NCI-H187 treated with DMSO at 0.1 percent for 48 hours (cell line): ENCODE results near the gene PRDM5.

Experiments used
- DNase-seq: peaks from one replicate; lab custom pipeline; 2025; lab: John Stamatoyannopoulos, UW

The PRDM5 gene

DNA sequence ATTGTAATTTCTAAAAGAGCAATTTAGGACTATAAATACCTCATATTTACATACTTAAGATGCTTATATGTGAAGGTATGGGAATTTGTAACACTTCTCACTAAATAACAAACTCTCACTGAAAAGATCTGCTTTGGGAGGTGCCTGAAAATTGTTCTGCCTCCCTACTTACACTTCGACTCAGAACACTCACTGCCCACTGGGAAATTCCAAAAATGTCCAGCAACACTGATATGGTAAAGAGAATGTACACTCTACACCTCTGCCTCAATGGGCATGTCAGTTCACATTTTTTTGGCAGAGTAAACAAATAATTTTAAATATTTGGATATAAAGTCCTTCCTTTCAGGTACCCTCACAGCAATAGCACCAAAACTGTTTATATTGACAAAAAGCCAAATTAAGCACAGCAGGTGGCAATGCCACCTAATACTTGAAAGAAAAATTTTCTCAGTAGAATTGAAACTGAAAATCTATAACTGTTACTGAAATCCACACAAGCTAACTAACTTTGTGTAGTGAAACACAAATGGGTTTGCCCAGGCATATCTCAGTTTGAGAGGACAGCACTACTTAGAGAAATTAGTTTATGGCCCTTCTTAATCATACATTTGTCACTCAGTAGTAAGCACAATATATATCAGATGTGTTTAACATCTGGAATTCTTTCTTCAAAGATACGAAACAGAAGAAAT, 67.1 kb downstream of the PRDM5 start:
- DNase-seq, result no peak

DNA sequence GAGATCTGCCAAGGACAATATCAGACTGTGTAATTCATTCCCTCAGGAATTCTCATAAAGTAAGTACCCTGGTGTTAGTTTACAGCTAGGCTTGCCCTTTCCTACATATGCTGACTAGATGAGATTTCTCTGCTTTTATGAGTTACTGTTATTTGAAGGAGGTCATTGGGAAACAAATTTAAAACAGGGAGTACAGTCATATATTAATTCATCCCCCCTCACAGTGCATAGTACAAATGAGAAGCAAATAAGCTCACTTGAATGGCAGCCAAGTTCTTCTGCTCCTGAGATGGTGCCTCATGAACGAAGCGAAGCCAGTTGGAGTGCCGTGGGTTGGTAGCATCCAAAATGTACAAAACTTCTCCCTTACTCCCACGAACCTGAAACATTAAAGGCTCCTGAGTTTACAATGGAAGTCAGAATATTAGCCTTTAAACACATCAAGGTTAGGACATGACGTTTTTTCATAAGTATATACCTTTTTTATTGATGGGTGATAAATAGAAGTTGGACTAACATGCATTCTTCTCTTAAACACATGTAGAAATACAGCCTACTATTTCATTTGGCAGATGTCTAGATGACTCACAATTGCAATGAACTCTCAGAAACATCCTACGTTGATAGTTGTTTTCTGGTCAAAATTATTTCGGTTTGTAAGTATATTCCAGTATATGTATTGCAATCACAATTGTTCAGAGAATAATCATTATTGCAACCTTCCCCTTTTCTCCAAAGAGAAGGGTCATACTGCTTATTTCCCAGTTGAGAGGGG, 69.2 kb downstream of the PRDM5 start:
- DNase-seq, result no peak

DNA sequence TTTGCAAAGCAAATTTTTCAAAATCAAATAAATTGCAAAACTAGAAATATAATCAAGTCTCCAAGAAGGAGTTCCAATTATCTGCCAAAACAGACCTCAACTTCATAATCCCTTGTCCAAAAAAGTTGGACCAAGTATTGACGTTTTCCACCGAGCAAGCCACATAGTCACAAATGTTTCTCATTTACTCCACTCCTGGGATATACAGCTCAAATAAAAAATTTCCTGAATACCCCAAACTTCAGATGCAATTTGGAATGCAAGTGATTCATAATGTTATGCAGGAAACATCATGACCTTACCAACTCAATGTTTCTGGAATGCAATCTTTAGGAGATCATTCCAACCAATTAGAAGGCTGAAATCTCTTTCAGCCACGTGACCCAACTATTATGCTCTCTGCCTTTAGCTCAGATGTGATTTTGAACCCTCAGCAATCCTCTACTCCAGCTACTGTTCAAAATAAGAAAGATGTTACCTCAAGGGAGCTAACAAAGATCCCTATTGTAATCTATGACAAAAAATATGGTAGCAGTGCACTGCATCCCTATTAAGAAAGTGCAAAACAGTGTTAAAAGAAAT, 72.4 kb downstream of the PRDM5 start:
- no peak for DNase-seq

DNA sequence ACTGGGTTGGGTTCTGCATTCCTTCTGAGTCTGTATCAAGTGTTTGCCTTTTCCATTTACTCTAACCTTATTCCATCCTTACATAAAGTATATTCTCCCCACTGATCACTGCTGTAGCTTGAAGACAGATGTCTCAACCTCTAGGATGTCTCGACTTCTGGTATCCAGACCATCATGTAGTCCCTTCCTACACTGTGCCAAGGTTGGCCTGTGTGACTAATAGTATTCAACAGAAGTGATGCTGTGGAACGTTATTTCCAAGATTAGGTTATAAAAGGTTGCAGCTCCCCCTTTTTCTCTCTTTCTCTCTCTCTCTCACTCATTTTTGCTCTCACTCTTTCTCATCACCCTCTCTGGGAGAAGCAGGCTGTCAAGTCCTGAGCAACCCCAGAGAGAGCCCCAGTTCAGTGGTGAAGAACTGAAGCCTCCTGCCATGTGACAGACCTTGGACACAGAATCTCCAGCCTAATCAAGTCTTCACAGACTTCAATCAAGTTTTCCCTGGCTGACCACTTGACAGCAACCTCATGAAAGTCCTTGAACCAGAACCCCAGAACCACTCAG, 75.4 kb downstream of the PRDM5 start:
- no peak for DNase-seq

DNA sequence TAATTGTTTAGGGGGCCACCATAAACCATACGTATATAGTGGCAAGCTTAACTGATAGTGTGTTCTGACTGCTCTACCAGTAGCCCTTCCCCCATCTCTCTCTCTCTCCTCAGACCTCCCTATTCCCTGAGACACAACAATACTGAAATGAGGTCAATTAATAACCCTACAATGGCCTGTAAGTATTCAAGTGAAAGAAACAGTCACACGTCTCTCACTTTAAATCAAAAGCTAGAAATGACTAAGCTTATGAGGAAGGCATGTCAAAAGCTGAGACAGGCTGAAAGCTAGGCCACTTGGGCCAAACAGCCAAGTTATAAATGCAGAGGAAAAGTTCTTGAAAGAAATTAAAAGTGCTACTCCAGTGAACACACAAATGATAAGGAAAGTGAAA, 78.0 kb downstream of the PRDM5 start:
- DNase-seq, result no peak

DNA sequence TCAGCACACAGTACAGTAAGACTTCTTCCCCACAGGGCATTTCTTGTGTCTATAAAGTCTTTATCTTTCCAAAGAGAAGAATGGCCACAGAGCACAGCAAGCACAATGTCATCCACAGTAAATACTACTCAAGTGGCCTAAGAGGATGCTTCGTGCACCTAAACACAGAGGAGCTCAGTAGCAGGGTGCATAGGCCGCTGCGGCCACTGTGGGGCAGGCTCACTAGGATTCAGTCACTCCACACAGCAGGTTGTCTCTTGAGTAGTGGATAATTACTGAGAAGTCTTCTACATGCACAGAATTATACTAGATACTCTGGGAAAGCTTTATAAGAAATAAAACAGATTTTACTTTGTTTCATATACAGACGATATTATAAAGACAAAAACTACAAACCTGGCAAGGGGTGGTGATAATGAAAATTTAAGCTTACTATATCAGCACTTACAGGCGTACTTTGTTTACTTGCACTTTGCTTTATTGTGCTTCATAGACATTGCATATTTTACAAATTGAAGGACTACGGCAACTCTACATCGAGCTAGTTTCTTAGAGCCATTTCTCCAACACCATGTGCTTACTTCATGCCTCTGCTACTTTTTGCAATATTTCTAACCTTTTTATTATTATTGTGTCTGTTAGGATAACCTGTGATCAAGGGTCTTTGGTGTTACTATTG, 78.5 kb downstream of the PRDM5 start:
- DNase-seq, result no peak

DNA sequence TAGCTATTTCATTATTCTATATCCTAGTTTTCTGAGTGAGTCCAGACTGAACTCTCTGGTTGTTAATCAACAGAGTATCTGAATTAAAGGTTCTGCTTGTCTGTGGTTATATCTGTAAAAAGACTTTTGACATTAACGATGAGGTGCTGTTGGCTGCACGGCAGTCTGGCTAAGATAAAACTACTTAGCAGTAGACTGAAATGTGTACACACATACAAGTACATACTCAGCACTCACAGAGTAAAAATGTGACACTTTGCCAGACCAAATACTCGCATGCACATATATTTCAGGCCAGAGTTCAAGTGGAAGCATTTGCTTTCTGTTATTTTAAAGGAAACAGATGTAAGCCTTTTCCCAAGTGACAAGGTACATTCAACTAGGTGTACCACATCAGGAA, 80.5 kb downstream of the PRDM5 start:
- no peak for DNase-seq

DNA sequence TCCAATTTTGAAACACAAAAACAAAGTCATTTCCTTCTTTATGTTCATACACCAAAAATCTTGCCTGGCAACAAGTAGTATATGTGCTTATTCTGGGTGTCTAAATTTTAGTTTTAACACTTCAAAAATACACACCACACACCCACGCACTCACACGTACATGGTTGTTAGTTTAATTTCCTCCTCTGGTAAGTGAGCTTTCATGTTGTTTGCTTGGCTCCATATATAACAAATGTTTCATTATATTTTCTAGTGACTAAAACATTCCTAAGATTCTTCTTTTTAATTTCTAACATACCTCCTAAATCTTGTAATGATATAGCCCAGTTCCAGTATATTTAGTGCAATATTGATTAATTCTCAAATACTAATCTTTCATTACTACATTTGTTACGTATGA, 80.9 kb downstream of the PRDM5 start:
- DNase-seq, result no peak

DNA sequence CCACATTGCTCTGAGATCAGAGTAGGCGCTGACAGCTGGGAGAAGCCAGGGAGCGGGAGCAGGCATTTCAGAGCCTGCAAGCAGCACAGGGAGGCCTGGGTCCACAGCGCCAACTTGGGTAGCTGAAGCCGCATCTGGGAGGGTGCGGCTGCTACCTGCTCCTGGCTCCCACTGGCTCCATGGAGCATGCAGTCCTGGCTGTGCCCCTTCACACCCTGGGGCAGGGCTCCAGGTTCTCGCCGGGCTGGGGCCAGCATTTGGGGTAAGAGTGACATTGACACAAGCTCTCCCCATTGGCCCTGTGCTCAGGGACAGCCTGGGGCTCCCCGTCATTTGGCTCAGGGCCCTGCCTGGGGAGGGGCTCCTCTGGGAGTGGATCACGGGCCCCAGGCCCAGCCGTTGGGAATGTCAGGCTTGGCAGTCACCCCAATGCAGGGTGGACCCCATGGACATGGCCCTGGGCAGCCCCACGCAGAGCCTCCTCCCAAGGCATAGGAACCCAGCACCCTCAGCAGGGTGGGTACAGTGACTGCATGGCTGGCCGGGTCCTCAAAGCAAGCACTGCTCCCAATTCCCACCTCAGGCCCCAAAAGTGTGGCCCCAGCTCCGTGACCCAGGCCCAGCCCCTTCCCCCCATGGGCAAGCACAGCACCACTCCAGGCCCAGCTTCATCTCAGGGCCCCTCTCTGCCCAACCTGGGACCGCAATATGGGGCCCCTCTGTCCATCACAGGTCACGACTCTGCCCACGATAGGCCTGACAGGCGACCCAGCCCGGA, 82.4 kb downstream of the PRDM5 start:
- DNase-seq, result no peak

DNA sequence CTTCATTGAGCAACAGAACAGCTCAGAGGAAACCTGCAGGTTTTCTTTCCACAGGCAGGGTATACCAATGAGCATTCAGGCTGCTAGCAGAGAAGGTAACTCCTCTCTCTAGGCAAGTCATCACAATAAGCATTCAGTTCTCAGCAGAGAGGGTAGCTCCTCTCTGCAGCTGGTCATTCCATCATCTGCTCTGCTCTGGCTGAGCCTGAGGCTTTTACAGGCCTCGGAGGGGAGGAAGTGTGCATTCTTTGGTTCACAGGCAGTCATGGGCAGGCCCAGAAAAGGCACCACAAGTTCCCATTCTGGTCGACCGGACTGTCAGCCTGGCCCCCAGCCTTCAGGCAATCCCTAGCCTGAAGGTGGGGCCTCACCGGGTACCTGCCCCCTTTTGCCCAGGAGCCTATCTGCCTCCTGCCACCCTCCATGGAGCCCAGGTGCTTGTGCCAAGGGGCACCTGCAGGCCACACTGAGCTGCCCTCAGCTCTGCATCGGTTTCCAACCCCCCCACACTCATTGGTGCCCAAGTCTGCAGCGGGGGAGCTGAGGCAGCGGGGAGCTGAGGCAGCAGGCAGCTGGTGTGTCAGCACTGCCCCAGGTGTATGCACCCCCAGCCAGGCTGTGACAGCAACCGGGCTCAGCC, 83.1 kb downstream of the PRDM5 start:
- DNase-seq, result no peak

DNA sequence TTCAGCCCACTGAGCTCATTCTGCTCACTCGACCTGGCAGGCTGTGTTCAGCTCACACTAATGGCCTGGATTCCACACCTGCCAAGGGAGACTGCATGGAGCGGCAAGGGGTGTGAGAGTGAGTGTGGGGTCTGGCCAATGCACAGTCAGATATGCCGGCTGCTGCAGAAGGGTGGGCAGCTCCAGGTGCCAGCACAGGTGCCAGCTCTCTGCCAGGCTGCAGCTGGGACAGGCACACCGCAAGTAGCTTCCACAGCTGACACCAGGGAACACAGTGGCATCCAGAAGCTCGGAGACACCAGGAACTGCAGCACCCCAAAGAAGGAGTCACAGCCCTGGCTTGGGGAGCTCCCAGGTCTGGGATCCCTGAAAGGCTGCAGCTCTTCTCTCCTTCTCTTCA, 83.7 kb downstream of the PRDM5 start:
- no peak for DNase-seq

DNA sequence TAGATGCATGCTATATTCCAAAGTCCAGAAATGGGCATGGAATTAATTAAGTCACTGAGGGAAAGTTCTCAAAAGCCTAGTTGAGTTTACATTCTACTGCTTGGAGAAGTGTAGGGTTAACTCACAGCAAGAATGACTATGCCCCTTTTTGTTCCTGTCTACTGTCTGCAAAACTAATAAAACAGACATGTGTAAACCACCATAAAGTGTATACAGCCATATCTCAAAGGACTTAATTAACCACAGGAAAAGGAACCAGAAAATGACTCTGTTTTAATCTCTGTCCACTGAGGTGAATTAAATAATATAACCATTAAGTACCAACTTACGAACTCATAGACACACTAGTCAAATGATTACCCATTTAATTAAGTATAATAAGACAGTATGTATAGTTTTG, 84.9 kb downstream of the PRDM5 start:
- DNase-seq, result no peak

DNA sequence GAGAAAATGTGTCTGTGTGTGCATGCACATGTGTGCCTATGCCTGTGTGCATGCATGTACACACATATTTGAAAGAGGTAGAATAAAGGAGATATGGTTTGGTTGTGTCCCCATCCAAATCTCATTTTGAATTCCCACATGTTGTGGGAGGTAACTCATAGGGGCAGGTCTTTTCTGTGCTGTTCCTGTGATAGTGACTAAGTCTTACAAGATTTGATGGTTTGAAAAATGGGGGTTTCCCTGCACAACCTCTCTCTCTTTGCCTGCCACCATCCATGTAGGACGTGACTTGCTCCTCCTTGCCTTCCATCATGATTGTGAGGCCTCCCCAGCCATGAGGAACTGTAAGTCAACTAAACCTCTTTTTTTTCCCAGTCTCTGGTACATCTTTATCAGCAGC, 87.2 kb downstream of the PRDM5 start:
- DNase-seq, result no peak

DNA sequence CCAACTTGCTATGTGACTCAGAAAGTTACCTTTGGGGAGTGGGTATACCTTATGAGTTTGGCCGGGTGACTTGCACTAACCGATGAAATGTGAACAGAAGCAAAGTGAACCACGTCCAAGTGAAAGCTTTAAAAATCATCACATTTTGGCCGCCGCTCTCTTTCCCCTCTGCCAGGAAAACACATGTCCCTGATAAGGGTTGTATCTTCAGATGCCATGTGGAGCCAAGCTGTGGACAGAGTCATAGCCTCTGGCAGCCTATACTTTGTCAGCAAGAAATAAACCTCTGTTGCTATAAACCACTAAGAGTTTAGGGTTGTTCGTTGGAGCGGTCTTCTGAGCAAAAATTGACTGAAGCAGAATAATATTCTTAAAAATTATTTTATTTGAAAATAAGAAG, 92.3 kb downstream of the PRDM5 start:
- DNase-seq, result no peak

DNA sequence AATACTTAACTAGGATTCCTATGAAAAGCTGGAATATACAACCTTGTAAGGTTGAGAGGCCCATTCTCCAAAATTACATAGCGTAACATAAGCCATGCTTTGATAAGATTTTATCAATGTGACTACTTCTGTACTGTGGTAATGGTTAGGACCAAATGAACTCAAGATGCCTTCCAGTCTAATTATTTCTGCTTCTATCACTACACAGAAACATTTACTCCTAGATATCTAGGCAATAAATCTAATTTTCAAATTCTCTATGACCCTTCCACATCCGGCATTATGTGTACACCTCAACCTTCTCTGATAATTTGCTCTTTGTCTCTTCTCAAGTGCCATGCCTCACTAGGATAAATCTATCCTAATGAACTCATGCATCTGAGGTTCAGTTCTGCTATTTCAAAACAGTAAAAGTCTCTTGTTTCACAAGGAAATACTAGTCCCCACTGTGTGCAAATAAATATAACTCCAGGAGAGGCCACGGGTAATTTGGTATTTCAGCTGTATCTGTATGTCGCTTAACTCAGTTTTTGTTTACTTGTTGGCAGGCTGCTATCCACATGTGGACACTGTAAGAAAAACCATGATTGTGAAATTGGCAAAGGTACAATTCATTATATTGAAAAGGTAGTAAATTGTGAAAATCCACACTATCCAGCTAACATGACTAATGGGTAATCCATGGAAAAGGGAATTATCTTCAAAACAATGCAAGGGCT, 93.3 kb downstream of the PRDM5 start:
- DNase-seq, result no peak

DNA sequence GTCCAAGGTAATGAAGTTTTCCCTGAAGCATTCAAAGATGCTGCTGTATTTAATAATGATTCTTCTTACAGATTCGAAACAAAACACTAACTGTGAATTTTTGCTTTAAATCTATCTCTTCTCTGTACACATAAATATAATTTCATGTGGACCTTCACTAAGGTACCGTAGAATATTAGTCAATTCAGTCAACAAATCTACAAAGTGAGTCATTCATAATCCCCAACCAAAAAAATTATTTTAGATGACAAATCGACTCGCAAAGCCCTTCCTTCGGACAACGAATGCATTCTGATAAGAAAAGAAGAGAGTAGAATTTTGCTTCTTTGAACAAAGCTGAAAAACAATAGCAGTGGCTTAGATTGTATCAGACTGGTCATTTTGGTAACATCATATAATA, 95.7 kb downstream of the PRDM5 start:
- no peak for DNase-seq

DNA sequence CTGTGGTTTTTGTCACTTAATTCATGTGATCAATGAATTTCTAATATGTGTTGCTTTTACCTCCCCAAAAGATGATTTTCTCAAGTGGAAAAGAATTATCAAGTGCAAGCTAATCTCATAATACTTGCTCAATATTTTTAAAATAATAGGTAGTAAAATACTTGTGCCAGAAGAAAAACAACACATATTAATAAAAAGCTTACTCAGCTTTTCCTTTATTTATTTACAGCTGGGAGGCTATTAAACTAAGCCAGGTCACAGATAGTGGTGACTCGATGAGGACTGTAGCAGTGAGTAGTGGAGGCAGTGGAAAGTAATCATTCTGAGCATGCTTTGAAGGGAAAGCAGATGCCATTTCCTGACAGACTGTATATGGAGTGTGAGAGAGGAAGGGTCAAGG, 96.1 kb downstream of the PRDM5 start:
- DNase-seq, result no peak

DNA sequence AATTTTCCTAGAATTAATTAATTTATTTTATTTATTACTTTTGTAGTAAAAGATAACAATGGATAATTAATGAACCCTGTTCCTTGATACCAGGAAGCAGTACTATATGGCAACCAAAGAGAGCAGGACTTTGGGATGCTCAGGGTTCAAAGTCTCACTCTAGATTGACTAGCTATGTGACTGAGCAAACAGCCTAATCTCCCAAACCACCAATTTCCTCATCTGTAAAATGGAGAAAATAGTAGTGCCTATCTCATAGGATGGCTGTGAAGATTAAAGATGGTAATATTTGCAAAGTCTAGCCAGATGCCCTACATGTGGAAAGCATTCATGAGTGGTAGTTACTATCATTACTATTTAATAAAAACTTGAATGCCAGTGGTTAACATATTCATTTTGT, 97.6 kb downstream of the PRDM5 start:
- DNase-seq, result no peak

DNA sequence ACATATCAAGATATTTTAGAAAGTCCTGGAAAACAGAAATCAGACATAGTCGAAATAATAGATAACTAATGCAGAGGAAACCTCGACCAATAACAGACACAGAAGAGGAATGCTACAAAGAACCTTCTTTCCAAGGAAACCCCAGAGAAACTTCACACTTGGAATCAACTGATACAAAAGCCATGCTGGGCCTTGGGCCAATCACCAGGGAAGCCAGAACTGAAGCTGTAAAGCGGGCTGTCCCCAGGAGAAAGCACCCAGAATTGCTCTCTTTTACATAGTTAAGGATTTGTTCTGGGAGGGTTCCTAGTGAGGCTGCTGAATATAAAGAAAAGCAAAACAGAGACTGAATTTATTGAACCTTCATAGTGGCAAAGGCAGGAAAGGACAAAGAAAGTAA, 100.5 kb downstream of the PRDM5 start:
- no peak for DNase-seq

DNA sequence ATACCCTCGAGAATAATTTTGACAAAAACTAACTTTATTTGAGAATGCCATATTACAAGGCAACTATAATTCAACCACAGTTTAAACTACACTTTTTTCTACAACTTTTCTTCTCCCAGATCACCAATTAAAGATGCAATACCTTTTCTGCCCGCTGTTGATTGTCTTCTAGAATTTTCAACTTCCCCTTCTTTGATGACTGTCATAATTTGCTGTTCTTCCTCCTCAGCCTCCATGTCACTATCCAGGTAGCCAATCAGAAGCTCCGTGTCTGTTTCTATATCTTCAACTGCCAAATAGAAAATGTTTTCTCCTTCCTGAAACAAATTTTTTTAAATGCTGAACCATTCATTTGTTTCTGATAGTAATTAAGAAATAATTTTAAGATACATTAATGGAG, 101.5 kb downstream of the PRDM5 start:
- DNase-seq, result no peak
